ENCODE measurements around the gene CAMK2B.
"Not testable (repeated sequence)": the region's sequence is repeated elsewhere in the genome, so short reads cannot be mapped to it uniquely, and the experiment has no call there.

Gene CAMK2B

GRCh38 chr7:44187636-44188416, 137.6 kb downstream of the CAMK2B start:
- no peak for DNase-seq

- DNase-seq: no peak
These were observed 138.7 kb downstream of the CAMK2B start for GRCh38 chr7:44186736-44187135.

GRCh38 chr7:44185729-44186128, 139.7 kb downstream of the CAMK2B start:
- no peak for DNase-seq

DNA sequence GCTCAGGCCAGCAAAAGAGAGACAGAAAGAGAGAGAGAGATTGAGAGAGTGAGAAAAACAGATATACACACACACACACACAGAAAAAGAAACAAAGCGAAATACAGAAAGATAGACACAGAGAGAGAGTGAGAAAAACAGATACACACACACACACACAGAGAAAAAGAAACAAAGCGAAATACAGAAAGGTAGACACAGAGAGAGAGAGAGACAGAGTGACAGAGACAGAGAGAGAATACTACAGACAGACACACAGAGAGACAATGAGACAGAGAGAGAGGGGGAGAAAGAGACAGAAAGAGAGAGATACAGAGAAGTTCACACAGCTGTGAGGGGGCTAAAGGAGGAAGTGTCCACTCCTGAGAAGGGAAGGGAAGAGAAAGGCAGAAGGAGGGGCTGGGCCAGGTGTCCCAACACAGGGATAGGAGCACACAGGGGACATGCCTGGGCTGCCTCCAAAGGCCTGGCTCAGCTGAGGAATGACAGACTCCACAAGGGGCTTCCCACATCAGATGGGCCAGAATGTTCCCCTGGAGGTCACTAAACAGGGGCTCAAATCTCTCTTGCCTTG, 140.4 kb downstream of the CAMK2B start:
- DNase-seq: no peak

DNA sequence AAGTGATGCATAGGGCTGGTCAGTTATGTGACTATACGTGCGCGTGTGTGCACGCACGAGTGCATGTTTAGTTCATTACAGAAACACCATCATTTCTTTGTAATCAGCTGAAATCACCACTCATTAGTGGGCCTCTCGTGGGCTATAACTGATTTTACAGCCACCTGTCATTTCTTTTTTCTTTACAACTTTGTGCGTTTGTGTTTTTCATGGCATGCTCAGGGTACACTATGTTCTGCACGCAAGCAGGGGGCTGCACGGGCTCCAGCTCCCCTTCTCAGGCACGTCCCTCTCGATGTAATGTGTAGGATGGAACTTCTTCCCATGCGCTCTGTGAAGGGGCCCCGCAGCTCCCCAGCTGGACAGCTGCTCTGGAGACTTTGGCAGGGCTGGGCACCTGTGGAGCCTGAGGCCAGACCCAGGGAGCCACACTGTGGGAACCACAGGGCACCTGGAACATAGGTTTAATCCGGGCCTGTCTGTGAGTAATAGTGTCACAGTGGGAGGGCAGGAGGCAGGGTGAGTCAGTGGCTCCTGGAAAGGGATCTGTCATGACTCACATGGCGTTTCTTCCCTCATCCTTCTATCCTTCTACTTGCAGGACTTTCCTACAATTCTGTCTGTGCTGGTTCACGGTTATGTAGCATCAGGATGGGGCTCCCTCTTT, 141.1 kb downstream of the CAMK2B start:
- no peak for DNase-seq

DNA sequence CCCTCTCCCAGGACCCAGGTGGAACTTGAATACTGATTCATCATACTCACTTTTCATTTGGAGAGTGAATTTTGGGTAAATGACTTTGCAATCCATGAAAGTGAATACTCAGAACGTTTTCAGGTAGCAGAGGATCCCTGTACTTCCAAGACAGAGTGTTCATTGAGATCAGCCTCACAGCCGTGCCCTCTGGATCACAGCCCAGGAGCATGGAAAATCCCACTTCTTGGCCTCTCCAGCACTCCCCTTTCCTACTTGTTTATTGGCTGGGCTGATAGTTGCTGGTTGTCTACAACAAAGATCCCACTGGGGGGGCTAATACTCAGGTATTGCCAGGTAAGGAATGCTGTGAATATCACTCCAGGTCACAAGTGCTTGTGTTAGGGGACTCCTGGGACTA, 142.0 kb downstream of the CAMK2B start:
- no peak for DNase-seq

DNA sequence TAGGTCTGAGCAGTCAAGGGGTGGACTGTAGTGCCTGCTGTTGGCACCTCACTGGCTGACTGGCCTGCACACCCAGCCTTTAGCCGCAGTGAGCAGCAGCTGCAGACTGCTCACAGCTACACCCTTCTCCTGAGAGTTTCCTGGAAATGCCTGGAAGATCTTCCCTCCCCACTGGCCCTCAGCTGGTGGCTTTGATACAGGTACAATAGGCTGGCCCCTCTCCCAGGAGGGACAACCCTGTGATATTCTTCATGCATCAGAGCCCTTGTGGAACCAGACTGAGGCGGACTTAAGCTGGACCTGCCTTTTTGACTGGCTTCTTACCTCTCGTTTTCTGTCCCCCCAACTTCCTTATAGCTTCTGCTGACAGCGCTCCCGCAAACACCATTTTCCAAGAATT, 142.6 kb downstream of the CAMK2B start:
- no peak for DNase-seq

GRCh38 chr7:44180631-44181030, 144.8 kb downstream of the CAMK2B start:
- DNase-seq: no peak

DNA sequence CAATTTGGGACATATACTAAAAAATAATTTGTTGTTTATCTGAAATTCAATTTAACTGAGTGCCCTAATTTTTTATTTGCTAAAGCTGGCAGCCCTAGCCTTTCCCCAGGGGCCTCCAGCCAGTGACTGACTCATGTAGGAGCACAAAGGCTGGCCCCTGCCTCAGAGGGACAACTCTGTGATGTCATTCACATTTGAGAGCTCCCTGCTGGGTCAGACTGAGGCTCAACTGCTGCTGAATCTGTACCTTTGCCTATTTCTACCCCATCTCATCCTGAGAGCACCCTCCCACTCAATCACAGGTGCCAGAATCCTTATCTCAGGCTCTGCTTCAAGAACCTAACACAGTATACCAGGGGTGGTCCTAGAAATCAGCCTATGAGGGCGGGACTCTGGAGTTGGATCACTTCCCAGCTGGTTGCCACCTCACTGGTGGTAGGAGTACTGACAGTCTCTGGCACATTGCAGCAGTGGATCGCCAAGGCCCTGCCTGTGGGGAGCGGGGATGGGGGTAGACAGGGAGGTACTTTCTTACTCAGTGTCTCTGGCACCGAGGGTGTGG, 147.7 kb downstream of the CAMK2B start:
- DNase-seq: no peak

GRCh38 chr7:44176486-44176885, 148.9 kb downstream of the CAMK2B start:
- no peak for DNase-seq

DNA sequence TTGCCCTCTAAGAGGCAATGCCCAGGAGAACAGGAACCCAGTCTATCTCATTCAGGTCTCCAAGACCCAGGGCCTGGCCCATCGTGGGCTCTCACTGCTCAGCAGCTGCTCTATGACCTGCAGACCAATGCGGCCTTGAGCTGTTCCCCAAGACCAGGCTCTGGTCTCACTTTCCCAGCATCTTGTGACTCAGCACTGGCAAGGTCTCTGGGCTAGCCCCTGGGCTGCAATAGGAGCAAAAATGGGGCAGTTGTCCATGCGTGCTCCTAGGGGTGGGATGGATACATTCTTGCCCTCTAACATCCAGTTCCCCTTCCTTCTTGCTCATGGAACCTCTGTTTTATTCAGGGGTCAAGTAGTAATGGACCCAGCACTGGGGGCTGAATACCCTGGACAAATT, 149.7 kb downstream of the CAMK2B start:
- no peak for DNase-seq

DNA sequence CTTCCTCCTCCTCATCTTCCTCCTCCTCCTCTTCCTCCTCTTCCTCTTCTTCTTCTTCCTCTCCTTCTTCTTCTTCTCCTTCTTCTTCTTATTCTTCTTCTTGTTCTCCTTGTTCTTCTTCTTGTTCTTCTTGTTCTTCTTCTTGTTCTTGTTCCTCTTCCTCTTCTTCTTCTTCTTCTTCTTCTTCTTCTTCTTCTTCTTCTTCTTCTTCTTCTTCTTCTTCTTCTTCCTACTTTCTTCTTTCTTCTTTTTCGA, 150.8 kb downstream of the CAMK2B start:
- not testable (repeated sequence) for DNase-seq

DNA sequence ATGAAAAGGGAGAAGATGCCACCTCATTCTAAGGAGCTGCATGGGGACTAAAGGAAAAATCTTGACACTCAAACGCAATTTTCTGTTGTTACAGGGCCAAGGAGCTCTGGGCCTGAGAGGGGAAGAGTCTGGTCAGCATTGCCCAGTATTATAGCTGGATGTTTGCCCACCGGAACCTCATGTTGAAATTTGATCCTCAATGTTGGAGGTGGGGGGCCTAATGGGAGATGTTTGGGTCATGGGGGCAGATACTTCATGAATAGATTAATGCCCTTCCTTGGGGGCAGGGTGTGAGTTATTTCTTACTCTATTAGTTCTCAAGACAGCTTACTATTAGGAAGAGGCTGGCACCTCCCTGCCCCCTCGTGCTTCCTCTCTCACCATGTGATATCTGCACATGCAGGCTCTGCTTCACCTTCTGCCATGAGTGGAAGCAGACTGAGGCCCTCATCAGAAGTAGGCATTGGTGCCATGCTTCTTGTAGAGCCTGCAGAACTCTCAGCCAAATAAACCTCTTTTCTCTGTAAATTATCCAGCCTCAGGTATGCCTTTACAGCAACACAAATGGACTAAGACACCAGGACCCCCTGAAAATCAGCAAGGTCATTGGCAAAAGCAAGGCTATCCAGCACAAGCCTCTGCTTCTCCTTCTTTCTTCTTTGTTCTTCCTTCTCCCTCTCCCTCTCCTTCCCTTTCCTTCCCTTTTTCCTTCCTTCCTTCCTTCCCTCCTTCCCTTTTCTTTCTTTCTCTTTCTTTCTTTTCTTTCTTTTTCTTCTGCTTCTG, 151.3 kb downstream of the CAMK2B start:
- no peak for DNase-seq

DNA sequence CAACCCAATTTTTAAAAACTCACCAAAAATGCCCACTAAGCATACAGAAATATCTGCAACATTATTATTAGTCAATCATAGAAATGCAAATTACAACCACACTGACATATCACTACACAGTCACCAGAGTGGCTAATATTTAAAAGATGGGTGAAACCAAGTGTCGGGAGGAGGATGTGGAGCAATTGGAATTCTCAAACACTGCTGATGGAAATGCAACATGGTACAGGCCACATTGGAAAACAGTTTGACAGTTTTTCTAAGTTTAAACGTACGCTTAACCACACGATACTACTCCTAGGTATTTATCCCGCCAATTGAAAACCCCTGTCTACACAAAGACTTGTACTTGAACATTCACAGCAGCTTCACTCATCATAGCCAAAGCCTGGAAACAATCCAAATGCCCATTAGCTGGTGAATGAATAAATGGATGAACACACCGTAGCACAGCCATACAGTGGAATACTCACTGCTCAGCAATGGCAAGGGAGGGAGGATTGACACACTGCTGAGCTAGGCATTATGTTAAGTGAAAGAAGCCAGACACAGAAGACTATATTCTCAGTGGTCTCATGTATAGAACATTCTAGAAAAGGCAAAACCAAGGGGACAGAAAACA, 152.5 kb downstream of the CAMK2B start:
- DNase-seq: no peak

GRCh38 chr7:44172352-44172751, 153.0 kb downstream of the CAMK2B start:
- no peak for DNase-seq

- not testable (repeated sequence) for DNase-seq
These were observed 153.5 kb downstream of the CAMK2B start for GRCh38 chr7:44171901-44172300.

GRCh38 chr7:44167920-44168319, 157.5 kb downstream of the CAMK2B start:
- DNase-seq: no peak
